PC-9 (cell line): Measurements from ENCODE around the gene H6PD.

Experiments used
- EZH2 ChIP-seq: fragments of 200-600 bp; sonication (generic); IDR thresholded peaks from 2 replicates; pipeline ENCODE4 v1.8.0; 2017; ENCODE audit warnings: antibody characterized with exemption, low read depth
- TF ChIP-seq, protein P1 (sequence below): fragments of 200-600 bp; sonication (generic); conservative IDR thresholded peaks from 2 replicates; pipeline ENCODE4 v1.6.1; 2017; ENCODE audit warnings: mixed run types, antibody characterized with exemption, mild to moderate bottlenecking, moderate library complexity

DNA sequence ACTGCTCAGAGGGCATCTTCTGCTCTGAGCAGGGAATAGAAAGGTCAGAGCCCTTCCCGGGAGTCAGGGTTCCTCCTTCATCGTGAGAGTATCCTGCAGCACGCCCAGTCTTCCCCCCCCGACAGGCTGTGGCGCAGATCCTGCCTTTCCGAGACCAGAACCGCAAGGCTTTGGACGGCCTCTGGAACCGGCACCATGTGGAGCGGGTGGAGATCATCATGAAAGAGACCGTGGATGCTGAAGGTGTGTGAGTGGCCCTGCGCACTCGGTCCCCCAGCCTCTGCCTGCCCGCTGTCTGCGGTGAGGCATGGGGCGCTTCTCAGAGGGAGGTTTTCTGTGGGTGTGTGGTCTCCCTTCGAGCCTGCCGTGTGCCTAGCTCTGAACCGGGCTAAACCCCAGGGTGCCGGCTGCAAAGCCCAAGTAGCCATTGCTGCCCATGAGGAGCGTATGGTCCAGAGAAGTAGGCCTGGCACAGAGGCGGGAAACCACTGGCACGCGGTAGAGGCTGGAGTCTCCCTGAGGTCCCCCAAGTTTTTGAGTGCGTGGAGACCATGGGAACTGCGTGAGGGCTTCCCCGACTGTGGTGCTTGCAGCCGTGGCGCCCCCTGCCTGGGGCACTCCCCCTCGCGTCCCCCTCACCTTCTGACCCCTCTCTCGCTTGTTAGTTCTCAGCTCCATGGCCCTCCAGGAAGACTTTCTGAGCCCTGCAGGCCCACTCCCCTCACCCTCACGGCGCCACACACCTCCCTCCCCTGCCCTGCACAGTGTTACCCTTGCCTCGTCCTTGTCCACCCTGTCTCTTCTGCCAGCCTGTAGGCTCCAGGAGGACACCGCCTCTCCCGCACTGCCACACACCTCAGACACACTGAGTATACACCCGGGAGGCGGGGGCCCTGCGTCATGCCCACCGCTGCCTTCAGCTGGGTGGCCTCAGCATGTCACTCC lies 12.5 kb downstream of the H6PD start:
- TF ChIP-seq, protein P1, sequence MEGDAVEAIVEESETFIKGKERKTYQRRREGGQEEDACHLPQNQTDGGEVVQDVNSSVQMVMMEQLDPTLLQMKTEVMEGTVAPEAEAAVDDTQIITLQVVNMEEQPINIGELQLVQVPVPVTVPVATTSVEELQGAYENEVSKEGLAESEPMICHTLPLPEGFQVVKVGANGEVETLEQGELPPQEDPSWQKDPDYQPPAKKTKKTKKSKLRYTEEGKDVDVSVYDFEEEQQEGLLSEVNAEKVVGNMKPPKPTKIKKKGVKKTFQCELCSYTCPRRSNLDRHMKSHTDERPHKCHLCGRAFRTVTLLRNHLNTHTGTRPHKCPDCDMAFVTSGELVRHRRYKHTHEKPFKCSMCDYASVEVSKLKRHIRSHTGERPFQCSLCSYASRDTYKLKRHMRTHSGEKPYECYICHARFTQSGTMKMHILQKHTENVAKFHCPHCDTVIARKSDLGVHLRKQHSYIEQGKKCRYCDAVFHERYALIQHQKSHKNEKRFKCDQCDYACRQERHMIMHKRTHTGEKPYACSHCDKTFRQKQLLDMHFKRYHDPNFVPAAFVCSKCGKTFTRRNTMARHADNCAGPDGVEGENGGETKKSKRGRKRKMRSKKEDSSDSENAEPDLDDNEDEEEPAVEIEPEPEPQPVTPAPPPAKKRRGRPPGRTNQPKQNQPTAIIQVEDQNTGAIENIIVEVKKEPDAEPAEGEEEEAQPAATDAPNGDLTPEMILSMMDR = no peak
- TF ChIP-seq EZH2 = no peak
